Loucy (cell line): ENCODE data around the gene STAC2.

Experiments
- H2AFZ ChIP-seq: fragments of 200-600 bp; sonication (generic); 2 replicates; pipeline ENCODE4 v1.6.0; 2016; ENCODE audit warnings: antibody characterized with exemption, mild to moderate bottlenecking, low read length, moderate library complexity
- H3F3A ChIP-seq: fragments of 200-600 bp; 2 replicates; pipeline ENCODE4 v1.6.0; 2016; ENCODE audit warnings: antibody characterized with exemption, low read depth, mild to moderate bottlenecking
- H3K27me3 ChIP-seq: fragments of 200-600 bp; sonication (generic); 2 replicates; pipeline ENCODE4 v1.6.1; 2014; ENCODE audit warnings: low read length, mild to moderate bottlenecking; ENCODE audit not compliant: insufficient read depth, poor library complexity, severe bottlenecking
- H3K36me3 ChIP-seq: fragments of 200-600 bp; sonication (generic); 2 replicates; pipeline ENCODE4 v1.6.1; 2016; ENCODE audit warnings: low read length; ENCODE audit not compliant: insufficient read depth
- H3K4me1 ChIP-seq: fragments of 200-600 bp; sonication (generic); 2 replicates; pipeline ENCODE4 v1.5.1; 2014; ENCODE audit warnings: low read length, mild to moderate bottlenecking; ENCODE audit not compliant: insufficient read depth, poor library complexity, severe bottlenecking
- H3K4me2 ChIP-seq: fragments of 200-600 bp; sonication (generic); 2 replicates; pipeline ENCODE4 v1.6.0; 2014; ENCODE audit warnings: antibody characterized with exemption, low read length, low read depth, mild to moderate bottlenecking; ENCODE audit not compliant: poor library complexity, severe bottlenecking
- H3K4me3 ChIP-seq: fragments of 200-600 bp; sonication (generic); 2 replicates; pipeline ENCODE4 v1.5.1; 2014; ENCODE audit warnings: low read length, mild to moderate bottlenecking, mixed read lengths; ENCODE audit not compliant: poor library complexity, severe bottlenecking
- H3K79me2 ChIP-seq: fragments of 200-600 bp; sonication (generic); 2 replicates; pipeline ENCODE4 v1.6.1; 2014; ENCODE audit warnings: low read length; ENCODE audit not compliant: insufficient read depth
- H3K9ac ChIP-seq: fragments of 200-600 bp; sonication (generic); 2 replicates; pipeline ENCODE4 v1.6.0; 2014; ENCODE audit warnings: mild to moderate bottlenecking, low read depth, low read length, moderate library complexity; ENCODE audit not compliant: poor library complexity, severe bottlenecking
- H3K9me2 ChIP-seq: fragments of 200-600 bp; sonication (generic); replicated peaks from 2 replicates; pipeline ENCODE4 v1.6.1; 2016; ENCODE audit warnings: low read depth, low read length, mixed read lengths
- H3K9me3 ChIP-seq: fragments of 200-600 bp; sonication (generic); 2 replicates; pipeline ENCODE4 v1.6.1; 2014; ENCODE audit warnings: mild to moderate bottlenecking, antibody characterized with exemption, low read length, low read depth; ENCODE audit not compliant: insufficient read depth
- H4K20me1 ChIP-seq: fragments of 200-600 bp; sonication (generic); 2 replicates; pipeline ENCODE4 v1.6.0; 2014; ENCODE audit warnings: antibody characterized with exemption, low read length, mild to moderate bottlenecking; ENCODE audit not compliant: insufficient read depth, poor library complexity, severe bottlenecking
- CTCF ChIP-seq: fragments of 200-600 bp; sonication (generic); conservative IDR thresholded peaks from 2 replicates; pipeline ENCODE4 v1.5.1; 2014; ENCODE audit warnings: mild to moderate bottlenecking, antibody characterized with exemption, low read length
- EZH2phosphoT487 ChIP-seq: fragments of 200-600 bp; IDR thresholded peaks from 2 replicates; pipeline ENCODE4 v1.6.1; 2018; ENCODE audit warnings: antibody characterized with exemption, mild to moderate bottlenecking, moderate library complexity, borderline replicate concordance

STAC2 gene

GRCh38 chr17:39264119-39264518, 38.4 kb upstream of the STAC2 start:
- Histone ChIP-seq H3K79me2 (no peaks in the 10 kb centered on the region), H3K9me2 (no peaks in the 10 kb centered on the region), H4K20me1 (no peaks in the 10 kb centered on the region), H3K27me3 (no peaks in the 10 kb centered on the region), H3K4me2 (no peak overlapping the region), H3K36me3 (peaks cover 25% of the 10 kb centered on the region; the same call in 1 of the 2 replicates), H3K9ac (no peak overlapping the region), H3K4me3 (no peak overlapping the region), H2AFZ (no peak overlapping the region), H3K4me1 (no peaks in the 10 kb centered on the region), H3K9me3 (no peaks in the 10 kb centered on the region), H3F3A (no peaks in the 10 kb centered on the region)
- TF ChIP-seq CTCF, result no peak
- no peak for TF ChIP-seq EZH2phosphoT487

GRCh38 chr17:39261286-39261685, 35.5 kb upstream of the STAC2 start:
- Histone ChIP-seq H4K20me1 (no peaks in the 10 kb centered on the region), H3F3A (no peaks in the 10 kb centered on the region), H3K9ac (no peak overlapping the region), H3K4me3 (no peak overlapping the region), H3K79me2 (no peaks in the 10 kb centered on the region), H3K36me3 (peaks cover 24% of the 10 kb centered on the region; the same call in 1 of the 2 replicates), H3K4me1 (no peaks in the 10 kb centered on the region), H3K9me2 (no peaks in the 10 kb centered on the region), H2AFZ (no peak overlapping the region), H3K4me2 (no peak overlapping the region), H3K9me3 (no peaks in the 10 kb centered on the region), H3K27me3 (no peaks in the 10 kb centered on the region)
- TF ChIP-seq CTCF (peak; percentile 72), EZH2phosphoT487 (no peak)

GRCh38 chr17:39252788-39253460, 27.2 kb upstream of the STAC2 start:
- H3K9ac ChIP-seq, result no peak overlapping the region
- no peak for TF ChIP-seq CTCF
- TF ChIP-seq EZH2phosphoT487, result no peak
- H3K4me2 ChIP-seq, result no peak overlapping the region
- no peaks in the 10 kb centered on the region for H3K4me1 ChIP-seq
- H4K20me1 ChIP-seq, result no peaks in the 10 kb centered on the region
- H3K9me2 ChIP-seq, result no peaks in the 10 kb centered on the region
- H3K27me3 ChIP-seq, result no peaks in the 10 kb centered on the region
- no peaks in the 10 kb centered on the region for H3K79me2 ChIP-seq
- H3F3A ChIP-seq, result no peaks in the 10 kb centered on the region
- H3K9me3 ChIP-seq, result no peaks in the 10 kb centered on the region
- H3K36me3 ChIP-seq, result peaks cover 6% of the 10 kb centered on the region; the same call in 1 of the 2 replicates
- no peak overlapping the region for H2AFZ ChIP-seq
- H3K4me3 ChIP-seq, result no peak overlapping the region
